ENCODE measurements around the gene FAM120A.

Gene FAM120A

DNA sequence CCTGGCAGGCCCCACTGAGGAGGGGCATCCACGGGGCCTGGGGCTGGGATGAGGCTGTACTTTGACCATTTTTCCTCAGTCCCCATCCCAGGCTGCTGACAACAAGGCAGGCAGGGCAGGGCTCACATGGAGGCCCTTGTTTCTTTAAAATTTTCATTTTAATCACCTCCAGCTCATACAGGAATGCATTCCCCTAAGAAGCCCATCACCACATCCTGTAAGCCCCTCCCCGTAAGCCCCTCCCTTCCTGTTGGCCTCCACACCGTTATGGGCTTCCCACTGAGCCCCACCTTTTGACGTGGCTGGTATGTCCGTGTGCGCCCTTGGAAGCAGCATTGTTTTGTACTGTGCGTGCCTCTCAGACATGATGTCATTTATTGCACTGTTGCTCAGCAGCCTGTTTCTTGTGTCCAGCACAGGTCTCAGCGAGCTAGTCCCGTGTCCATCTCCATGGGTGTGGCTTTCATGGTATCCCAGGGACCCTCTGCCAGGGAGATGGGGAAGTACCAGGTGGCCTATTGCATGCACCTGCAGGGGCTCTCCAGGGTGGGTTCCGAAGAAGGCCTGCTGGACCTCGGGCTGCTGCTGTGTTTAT, 147.3 kb downstream of the FAM120A start:
- DNase-seq = no peak

DNA sequence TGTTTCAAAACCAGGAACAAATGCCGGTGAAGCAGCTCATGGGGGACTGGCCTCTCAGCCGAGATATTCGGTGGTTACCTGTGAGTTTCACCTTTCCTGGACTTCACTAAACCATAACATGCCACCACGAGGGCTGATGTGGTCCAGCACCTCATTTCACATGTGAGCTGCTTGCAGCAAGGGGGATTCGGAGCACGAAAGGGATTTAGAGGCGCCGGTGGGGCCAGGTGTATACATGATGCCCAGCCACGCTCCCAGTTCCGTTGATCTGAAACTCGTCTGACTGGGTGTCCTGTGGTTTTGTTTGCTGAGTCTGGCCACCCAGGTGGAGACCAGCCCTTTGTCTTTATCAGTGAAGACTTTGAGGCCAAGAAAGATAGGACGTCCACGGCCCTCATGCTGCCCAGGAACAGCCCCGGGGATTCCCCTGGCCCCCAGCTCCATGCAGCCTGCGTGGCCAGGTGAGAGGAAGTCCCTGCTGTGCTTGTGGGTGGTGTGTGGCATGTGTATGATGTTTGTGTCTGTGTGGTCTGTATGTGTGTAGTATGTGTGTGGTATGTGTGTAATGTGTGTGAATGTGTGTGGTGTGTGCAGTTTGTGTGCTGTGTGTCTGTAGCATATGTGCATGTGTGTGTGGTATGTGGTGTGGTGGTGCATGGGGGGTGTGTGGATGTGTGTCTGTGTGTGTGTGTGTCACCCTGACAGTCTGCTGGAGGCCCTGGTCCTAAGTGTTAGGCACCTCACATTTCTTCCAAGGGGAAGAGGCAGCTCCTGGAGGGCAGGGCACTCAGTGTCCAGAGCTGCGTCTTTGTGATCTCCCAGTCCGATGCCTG, 148.3 kb downstream of the FAM120A start:
- no peak for DNase-seq

DNA sequence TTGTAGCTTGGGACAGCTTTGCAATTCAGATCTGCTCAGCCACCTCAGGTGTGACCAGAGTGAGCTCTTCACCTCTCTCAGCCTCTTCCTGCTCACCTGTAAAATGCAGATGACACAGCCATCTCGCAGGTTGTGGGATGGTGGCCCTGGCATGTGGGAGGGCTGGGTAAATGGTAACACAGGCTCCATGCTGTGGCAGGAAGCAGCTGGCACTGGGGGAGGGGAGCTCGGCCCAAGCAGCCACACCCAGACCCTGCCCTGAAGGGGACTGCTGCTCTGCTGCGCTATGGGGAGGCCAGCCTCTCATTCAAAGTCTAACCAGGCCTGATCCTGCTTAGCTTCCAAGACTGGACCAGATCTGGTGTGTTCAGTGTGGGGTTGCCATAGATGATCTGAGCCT, 149.0 kb downstream of the FAM120A start:
- DNase-seq = peak; percentile 86

DNA sequence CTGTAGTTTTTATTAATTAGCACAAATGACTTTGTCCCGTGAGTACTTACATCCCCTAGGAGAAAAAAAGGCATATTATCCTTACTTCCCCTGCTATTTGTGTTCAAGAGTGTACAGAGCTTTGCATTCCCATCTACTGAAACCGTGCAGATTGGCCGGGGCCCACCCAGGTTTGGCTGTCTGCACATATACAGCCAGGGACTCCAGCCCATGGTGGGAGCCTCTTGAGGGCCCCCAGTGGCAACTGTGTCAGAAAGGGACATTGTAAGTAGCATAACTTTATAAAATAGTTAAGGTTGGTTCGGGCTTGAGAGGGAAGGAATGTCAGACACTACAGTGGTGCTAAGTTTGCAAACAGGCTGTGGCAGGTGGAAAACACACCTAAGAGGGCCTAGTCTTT, 149.6 kb downstream of the FAM120A start:
- no peak for DNase-seq

DNA sequence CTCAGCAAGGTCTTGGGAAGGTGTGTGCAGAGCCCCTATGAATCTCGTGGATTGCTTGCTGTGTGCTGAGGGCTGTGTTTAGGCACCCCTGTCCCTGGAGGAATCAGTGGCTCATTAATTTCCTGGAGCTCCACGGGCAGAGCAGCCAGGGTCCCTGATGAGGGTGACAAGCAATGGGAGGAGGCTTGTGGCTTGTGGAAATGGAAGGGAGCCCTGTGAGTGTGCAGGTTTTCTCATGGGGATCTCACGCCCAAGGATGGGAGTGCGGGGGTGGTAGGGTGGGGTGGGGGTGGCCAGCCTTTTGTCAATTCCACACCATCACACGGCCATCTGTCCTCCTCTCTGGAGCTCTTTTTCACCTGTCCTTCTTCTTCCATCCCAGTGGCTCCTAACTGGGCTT, 150.2 kb downstream of the FAM120A start:
- DNase-seq = no peak

DNA sequence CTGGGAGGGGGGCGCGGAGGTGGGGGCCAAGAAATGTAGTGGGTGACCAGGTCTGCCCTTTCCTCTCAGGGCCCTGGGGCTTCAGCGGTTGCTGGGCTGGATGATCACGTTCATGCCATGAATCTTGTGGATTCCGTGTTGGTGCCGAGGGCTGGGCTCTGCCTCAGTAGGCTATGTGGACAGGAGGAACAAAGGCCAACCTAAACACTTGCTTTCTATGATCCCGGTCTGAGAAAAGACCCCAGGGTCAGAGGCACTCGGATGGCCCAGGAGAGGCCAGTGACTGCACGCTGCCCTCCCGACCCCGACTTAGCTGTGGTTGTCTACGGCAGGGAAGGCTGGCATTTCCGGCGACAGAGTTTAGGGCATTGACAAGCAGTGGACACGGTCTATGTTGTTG, 151.5 kb downstream of the FAM120A start:
- DNase-seq = no peak

DNA sequence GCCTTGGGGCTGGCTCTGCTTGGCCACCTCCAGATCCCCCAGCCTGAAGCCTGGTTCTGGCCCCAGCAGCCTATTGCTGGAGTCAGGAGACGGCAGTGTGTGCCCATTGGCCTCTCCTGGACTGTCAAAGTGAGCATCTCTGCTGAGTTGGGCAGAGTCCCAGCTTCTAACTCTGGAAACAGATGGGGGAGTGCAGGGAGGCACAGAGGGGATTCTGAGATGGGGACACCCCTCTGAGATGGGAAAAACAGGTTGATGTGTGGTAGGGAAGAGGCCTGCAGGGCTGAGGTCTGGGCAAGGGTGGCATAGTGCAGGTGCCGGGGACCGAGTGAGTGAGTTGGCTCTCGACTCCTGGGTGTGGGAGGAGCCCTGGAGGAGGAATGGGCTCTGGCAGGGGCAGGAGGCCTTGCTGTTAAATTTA, 152.4 kb downstream of the FAM120A start:
- DNase-seq = no peak

DNA sequence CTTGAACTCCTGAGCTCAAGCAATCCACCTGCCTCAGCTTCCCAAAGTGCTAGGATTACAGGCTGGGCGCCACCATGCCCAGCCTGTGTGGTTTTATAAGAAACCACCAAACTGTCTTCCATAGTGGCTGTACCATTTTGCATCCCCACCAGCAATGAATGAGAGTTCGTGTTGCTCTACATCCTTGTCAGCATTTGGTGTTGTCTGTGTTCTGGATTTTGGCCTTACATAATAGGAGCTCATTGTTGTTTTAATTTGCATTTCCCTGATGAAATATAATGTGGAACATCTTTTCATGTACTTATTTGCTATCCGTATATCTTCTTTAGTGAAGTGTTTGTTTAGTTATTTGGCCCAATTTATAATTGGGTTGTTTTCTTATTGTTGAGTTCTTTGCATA, 154.7 kb downstream of the FAM120A start:
- DNase-seq = no peak

DNA sequence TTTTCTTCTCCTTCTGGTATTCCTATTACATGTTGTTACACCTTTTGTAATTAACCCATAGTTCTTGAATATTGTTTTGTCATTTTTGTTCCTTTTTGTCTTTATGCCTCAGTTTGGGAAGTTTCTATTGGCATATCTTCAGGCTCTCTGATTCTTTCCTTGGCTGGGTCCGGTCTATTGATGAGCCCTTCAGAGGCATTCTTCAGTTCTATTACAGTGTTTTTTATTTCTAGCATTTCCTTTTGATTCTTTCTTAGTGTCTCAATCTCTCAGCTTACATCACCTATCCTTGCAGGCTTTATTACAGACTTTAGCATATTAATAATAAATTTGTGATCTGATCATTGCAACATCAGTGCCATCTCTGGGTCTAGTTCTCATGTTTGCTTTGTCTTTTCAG, 158.7 kb downstream of the FAM120A start:
- DNase-seq = no peak

DNA sequence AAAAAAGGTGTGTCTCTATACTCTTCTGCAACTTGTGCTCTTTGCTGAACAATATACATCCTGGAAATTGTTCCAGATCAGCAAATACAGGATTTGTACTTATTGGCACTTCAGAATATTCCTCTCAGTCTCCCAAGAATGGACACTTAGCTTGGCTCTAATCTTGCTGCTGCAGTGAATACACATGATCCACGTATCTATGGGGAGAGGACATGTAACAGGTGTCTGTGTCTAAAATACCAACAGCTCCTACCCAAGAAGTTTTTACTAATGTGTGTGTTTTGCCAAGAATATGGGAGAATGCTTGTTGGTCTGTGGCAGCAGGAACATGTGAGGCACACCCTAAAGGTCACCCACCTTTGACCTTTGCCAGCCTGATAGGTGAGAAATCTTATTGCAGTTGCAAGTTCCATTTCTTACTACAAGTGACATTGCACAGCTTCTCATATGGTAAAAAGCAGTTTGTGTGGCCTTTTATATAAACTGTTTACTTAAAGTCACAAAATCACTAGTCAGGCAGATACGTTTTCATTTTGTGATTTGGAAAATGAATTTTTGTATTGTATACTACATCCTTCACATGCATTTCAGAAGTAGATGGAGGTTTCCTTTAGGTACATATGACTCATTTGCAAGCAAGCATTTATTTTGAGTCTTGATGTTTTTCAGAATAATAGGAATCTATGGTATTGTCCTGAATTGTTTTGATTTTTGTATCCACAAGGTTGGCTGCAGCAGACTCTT, 160.7 kb downstream of the FAM120A start:
- no peak for DNase-seq

DNA sequence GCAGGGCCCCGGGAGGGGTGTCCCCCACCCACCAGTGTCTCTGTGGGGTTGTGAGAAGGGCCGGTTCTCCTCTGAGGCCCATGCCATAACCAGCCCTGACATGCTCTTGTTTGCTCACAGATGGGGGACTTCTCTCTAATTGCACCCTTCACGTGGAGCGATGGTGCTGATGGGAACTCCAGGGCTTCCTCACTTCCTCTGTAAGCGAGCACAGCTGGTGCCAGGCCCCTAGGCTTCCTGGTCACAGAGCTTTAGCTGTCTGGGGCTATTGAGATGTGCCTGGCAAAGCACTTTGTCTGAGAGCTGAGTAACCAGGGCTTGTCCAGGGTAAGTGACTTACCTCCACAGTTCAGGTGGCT, 161.3 kb downstream of the FAM120A start:
- DNase-seq = no peak

DNA sequence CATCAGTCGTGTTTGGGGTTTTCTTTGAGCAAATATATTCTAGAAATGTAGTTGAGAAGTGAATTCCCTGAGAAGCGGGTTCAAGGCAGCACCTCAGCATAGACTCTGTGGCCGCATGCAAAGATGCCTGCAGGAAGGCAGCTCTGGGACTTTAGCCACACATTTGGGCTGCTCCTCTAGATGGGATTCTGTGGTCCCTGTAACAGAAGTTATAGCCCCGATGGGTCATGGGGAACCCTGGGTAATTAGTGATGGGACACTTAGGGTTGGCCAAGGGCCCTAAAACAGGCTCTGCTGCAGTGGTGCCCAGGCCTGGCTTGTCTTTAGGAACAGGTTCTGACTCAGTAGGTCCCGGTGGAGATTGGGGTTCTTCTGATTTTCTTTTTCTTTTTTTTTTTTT, 161.7 kb downstream of the FAM120A start:
- DNase-seq = no peak

DNA sequence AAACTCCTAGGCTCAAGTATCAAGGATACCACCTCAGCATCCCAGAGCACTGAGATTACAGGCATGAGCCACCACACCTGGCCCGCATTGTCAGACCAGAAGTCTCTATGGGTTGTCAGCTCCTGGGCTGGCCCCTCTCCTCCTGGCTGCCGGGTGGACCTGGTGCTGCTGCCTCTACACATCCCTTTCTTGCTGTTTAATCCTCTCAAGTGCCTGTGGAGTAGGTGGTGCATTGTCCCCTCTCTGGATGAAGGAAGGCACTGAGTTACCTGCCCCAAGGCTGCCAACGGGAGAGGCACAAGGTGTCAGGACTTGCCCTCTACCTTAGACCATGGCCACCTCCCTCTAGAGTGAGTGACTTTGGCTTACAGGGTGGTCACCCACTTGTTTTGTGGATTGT, 162.3 kb downstream of the FAM120A start:
- DNase-seq = no peak

DNA sequence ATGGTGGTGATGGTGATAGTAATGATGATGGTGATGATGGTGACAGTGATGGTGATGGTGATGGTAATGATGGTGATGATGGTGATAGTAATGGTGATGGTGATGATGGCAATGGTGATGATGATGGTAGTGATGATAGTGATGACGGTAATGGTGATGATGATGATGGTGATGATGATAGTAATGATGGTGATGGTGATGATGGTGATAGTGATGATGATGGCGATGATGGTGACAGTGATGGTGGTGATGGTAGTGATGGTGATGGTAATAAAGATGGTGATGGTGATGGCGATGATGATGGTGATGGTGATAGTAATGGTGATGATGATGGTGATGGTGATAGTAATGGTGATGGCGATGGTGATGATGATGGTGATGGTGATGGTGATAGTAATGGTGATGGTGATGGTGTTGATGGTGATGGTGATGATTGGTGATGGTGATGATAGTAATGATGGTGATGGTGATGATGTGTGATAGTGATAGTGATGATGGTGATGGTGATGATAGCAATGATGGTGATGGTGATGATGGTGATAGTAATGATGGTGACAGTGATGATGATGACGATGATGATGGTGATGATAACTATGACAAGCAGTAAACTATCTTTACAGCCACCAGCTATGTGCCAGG, 163.5 kb downstream of the FAM120A start:
- DNase-seq = no peak

All from NCI-H2029 (cell line).